Left renal cortex interstitium (tissue), 4 donors: Measurements from ENCODE around the gene SMG5. TPM values are rescaled to one million over a fixed set of nuclear protein-coding genes. Genes with fewer than 3 reads are reported as not detected.
"Not testable (repeated sequence)": the region's sequence is repeated elsewhere in the genome, so short reads cannot be mapped to it uniquely, and the experiment has no call there.

Source experiments
- DNase-seq, 4 donors: peaks; one replicate each; pipeline ENCODE4 v3.0.0-alpha.2; 2013; ENCODE audit warnings: low read depth in 4 of 4, low spot score in 2 of 4, missing footprints in 1 of 4
- polyA plus RNA-seq, 4 donors: library from polyadenylated mRNA; unstranded; fragments of 120-200 nt; gene quantifications; one replicate each; pipeline ENCODE4 v1.2.1, GENCODE V29; 2013; ENCODE audit not compliant: insufficient read length in 4 of 4

The SMG5 gene
- polyA plus RNA-seq, 4 donors: 54.5 to 76.2 (median 62.1) TPM

- DNase-seq: not testable (repeated sequence)
Measured at GRCh38 chr1:156216361-156217086, 66.1 kb downstream of the SMG5 start.

DNA sequence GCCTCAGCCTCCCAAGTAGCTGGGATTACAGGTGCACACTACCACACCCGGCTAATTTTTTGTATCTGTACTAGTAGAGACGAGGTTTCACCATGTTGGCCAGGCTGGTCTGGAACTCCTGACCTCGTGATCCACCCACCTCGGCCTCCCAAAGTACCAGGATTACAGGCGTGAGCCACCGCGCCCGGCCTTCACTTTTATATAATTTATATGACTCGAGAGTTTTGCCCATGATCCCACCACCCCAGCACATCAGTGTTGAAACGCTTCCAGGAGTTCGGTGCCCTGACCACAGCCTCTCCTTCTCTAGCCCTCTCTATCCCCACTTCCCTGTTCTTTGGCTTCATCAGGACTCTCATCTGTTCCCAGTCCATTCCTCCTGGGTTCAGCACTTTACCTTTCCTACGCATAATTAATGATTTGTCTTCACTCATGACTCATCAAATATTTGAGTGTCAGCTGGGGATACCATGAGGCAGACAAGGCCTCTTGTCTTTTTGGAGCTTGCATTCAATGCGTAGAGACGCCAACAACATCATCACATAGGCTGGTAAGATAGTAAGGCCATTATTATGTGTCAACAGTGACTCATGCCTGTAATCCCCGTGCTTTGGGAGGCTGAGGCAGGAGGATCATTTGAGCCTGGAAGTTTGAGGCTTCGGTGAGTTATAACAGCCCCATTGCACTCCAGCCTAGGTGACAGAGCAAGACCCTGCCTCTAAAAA, 68.4 kb downstream of the SMG5 start:
- no peak for DNase-seq

GRCh38 chr1:156213644-156213966, 69.0 kb downstream of the SMG5 start:
- DNase-seq: no peak

DNA sequence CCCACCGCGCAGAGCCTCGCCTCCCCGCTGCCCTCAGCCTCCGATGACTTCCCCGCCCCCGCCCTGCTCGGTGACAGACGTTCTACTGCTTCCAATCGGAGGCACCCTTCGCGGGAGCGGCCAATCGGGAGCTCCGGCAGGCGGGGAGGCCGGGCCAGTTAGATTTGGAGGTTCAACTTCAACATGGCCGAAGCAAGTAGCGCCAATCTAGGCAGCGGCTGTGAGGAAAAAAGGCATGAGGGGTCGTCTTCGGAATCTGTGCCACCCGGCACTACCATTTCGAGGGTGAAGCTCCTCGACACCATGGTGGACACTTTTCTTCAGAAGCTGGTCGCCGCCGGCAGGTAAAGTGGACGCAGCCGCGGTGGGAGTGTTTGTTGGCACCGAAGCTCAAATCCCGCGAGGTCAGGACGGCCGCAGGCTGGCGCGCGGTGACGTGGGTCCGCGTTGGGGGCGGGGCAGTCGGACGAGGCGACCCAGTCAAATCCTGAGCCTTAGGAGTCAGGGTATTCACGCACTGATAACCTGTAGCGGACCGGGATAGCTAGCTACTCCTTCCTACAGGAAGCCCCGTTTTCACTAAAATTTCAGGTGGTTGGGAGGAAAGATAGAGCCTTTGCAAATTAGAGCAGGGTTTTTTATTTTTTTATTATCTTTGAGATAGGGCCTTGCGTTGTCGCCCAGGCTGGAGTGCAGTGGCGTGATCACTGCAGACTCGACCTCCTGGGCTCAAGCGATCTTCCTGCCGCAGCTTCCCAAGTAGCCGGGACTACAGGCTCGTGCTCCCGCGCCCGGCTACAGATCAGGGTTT, 69.6 kb downstream of the SMG5 start, which contains the start of gene PMF1:
TSS of gene PMF1 (plus strand) at position 175 of the 811 bp plus-strand sequence. CDS start at position 184, 9 bp downstream.
- peak; percentile 95 to 97 (median 96) for DNase-seq

DNA sequence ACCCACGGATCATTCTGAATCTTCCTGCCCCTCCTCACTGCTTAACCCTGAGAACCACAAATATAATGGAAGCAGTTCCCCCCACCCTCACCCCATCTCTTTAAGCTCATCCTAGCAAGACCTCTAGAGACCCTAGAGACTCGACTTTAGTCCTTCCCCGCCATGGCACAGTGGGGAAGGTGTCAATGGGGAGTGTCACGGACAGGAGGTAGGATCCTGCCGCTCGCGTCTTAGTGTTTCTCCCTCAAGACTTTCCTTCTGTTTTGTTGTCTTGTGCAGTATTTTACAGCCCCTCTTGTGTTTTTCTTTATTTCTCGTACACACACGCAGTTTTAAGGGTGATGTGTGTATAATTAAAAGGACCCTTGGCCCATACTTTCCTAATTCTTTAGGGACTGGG, 70.5 kb downstream of the SMG5 start:
- DNase-seq: no peak

- DNase-seq: no peak
Measured at GRCh38 chr1:156211243-156211642, 71.4 kb downstream of the SMG5 start.

DNA sequence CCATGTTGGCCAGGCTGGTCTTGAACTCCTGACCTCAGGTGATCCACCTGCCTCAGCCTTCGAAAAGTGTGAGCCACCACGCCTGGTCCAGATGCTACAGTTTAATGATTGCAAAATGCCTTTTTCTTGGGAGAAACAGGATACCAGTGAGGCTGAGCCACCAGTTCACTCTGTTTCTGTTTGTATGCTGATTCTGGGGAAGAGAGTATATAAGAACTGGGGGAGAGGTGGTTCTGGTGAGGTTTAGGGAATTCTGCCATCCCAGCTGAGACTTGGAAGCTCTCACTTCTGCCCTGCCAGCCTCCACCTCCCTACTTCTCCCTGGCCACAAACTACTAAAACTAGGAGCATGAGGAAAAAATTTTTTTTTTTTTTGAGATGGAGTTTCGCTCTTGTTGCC, 77.9 kb downstream of the SMG5 start:
- no peak for DNase-seq

DNA sequence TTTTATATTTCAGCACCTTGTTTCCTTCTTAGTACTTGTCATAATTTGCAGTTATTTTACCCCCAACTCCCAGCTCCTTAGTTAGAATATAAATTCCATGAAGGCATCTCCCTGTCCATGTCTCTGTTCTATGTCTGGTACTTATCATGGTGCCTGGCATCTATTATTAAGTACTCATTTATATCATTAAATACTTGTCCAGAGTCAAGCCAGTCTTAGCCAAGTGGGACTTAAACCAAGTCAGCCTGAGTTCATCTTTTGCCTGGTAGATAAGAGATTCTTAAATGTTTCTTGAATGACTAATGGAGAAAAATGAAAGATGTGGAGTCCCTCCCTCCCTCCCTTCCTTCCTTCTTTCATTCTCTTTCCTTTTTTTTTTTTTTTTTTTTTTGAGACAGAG, 79.3 kb downstream of the SMG5 start:
- no peak for DNase-seq

DNA sequence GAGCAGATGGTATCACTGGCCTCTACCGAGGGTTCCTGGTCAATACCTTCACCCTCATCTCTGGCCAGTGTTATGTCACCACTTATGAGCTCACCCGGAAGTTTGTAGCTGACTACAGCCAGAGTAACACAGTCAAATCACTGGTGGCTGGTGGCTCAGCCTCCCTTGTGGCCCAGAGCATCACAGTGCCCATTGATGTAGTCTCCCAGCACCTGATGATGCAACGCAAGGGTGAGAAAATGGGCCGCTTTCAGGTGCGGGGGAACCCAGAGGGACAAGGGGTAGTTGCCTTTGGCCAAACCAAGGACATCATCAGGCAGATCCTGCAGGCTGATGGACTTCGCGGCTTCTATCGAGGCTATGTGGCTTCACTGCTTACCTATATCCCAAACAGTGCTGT, 82.6 kb downstream of the SMG5 start:
- no peak for DNase-seq

Other genes starting within 250 kb of the SMG5 start
- 10 to 100 TPM; 46.9 to 61.7 (median 51.8) TPM for gene UBQLN4, start 229.0 kb downstream of the SMG5 start, polyA plus RNA-seq
- 10 to 100 TPM; 53.9 to 67.9 (median 60.2) TPM for gene LAMTOR2, start 228.0 kb downstream of the SMG5 start, polyA plus RNA-seq
- 10 to 100 TPM; 51.0 to 63.6 (median 55.5) TPM for gene RAB25, start 221.7 kb downstream of the SMG5 start, polyA plus RNA-seq
- gene MEX3A, start 200.4 kb downstream of the SMG5 start, polyA plus RNA-seq: 10 to 100 TPM; 40.9 to 53.6 (median 46.9) TPM
- 100 to 1,000 TPM in 3 of 4 donors, 10 to 100 TPM in 1; 81.2 to 114 (median 104) TPM for gene LMNA, start 168.1 kb downstream of the SMG5 start, polyA plus RNA-seq
- gene SEMA4A, start 129.2 kb downstream of the SMG5 start, polyA plus RNA-seq: 10 to 100 TPM; 18.3 to 24.5 (median 22.1) TPM
- 10 to 100 TPM; 23.5 to 32.0 (median 28.6) TPM for gene SLC25A44, start 88.7 kb downstream of the SMG5 start, polyA plus RNA-seq
- 100 to 1,000 TPM in 2 of 4 donors, 10 to 100 TPM in 2; 78.4 to 103 (median 97.6) TPM for gene PMF1, start 69.8 kb downstream of the SMG5 start, polyA plus RNA-seq
- gene BGLAP, start 40.6 kb downstream of the SMG5 start, polyA plus RNA-seq: 1 to 10 TPM; 1.0 to 7.5 (median 4.3) TPM
- gene PAQR6, start 34.8 kb downstream of the SMG5 start, polyA plus RNA-seq: 1 to 10 TPM; 2.9 to 8.0 (median 4.9) TPM
- gene TMEM79, start 1.5 kb upstream of the SMG5 start, polyA plus RNA-seq: 1 to 10 TPM; 4.8 to 8.2 (median 7.0) TPM
- 10 to 100 TPM; 54.6 to 73.3 (median 65.4) TPM for gene GLMP, start 12.9 kb upstream of the SMG5 start, polyA plus RNA-seq
- gene VHLL, start 16.5 kb upstream of the SMG5 start, polyA plus RNA-seq: not detected
- 100 to 1,000 TPM; 313 to 386 (median 330) TPM for gene CCT3, start 55.5 kb upstream of the SMG5 start, polyA plus RNA-seq
- gene TSACC, start 55.7 kb upstream of the SMG5 start, polyA plus RNA-seq: 1 to 10 TPM in 3 of 4 donors, under 1 TPM in 1; 0.57 to 2.3 (median 1.6) TPM
- 10 to 100 TPM in 3 of 4 donors, 1 to 10 TPM in 1; 8.0 to 24.3 (median 17.0) TPM for gene RHBG, start 86.4 kb upstream of the SMG5 start, polyA plus RNA-seq
- 10 to 100 TPM; 20.8 to 32.8 (median 24.3) TPM for gene MEF2D, start 217.9 kb upstream of the SMG5 start, polyA plus RNA-seq